ENCODE results near the gene GRPEL2. TPM values are rescaled to one million over a fixed set of nuclear protein-coding genes. Genes with fewer than 3 reads are reported as not detected.

GRPEL2 gene
- total RNA-seq, 4 donors from 2014 or later = 6.3 to 19.0 (median 10.9) TPM

GRCh38 chr5:149300441-149300840, 44.9 kb upstream of the GRPEL2 start:
- Histone ChIP-seq H3K36me3 (no peaks in the 10 kb centered on the region), H3K27me3 (no peaks in the 10 kb centered on the region), H3K4me3 (no peak overlapping the region), H3K27ac (no peak overlapping the region), H3K9me3 (no peaks in the 10 kb centered on the region), H3K4me1 (peaks cover 0 to 3% (median 0%) of the 10 kb centered on the region in 4 donors)
- DNase-seq = no peak
- no peak for TF ChIP-seq POLR2A (IDR thresholded peaks at IDR 0.05)
- TF ChIP-seq, protein P1, sequence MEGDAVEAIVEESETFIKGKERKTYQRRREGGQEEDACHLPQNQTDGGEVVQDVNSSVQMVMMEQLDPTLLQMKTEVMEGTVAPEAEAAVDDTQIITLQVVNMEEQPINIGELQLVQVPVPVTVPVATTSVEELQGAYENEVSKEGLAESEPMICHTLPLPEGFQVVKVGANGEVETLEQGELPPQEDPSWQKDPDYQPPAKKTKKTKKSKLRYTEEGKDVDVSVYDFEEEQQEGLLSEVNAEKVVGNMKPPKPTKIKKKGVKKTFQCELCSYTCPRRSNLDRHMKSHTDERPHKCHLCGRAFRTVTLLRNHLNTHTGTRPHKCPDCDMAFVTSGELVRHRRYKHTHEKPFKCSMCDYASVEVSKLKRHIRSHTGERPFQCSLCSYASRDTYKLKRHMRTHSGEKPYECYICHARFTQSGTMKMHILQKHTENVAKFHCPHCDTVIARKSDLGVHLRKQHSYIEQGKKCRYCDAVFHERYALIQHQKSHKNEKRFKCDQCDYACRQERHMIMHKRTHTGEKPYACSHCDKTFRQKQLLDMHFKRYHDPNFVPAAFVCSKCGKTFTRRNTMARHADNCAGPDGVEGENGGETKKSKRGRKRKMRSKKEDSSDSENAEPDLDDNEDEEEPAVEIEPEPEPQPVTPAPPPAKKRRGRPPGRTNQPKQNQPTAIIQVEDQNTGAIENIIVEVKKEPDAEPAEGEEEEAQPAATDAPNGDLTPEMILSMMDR (IDR thresholded peaks at IDR 0.05) = no peak

GRCh38 chr5:149301049-149301743, 44.1 kb upstream of the GRPEL2 start:
- H3K27me3 ChIP-seq = no peaks in the 10 kb centered on the region
- no peak for DNase-seq
- no peak overlapping the region for H3K27ac ChIP-seq
- no peaks in the 10 kb centered on the region for H3K9me3 ChIP-seq
- no peak for TF ChIP-seq POLR2A (IDR thresholded peaks at IDR 0.05)
- TF ChIP-seq, protein P1 (IDR thresholded peaks at IDR 0.05) = no peak
- no peaks in the 10 kb centered on the region for H3K36me3 ChIP-seq
- no peak overlapping the region for H3K4me3 ChIP-seq
- H3K4me1 ChIP-seq = peaks cover 0 to 3% (median 0%) of the 10 kb centered on the region in 4 donors

- TF ChIP-seq, protein P1 (IDR thresholded peaks at IDR 0.05) = no peak
- TF ChIP-seq POLR2A (IDR thresholded peaks at IDR 0.05) = no peak
- DNase-seq = no peak
- H3K27ac ChIP-seq = no peak overlapping the region
- H3K9me3 ChIP-seq = no peaks in the 10 kb centered on the region
- peaks cover 0 to 3% (median 0%) of the 10 kb centered on the region in 4 donors for H3K4me1 ChIP-seq
- no peaks in the 10 kb centered on the region for H3K36me3 ChIP-seq
- H3K4me3 ChIP-seq = no peak overlapping the region
- H3K27me3 ChIP-seq = no peaks in the 10 kb centered on the region
Observed at GRCh38 chr5:149301744-149302380, 43.4 kb upstream of the GRPEL2 start.

DNA sequence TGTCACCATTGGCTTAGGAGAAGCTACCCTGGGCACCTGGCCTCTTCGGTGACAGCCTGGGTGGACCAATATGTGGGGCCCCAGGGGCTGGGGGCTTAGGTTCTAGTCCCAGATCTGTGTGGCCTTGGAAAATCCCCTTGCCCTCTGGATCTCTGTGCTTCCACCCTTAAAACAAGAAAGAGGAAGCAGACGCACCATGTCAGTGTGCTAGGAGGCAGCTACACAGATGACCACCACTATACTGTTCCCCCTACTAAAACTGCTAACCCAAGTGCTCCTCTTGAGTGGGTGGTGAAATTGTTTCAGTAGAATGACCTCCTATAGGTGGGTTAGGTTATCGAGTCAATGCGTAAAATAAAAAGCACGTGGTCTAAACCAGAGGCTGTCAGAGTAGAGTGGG, 42.7 kb upstream of the GRPEL2 start:
- Histone ChIP-seq H3K4me3 (no peak overlapping the region), H3K36me3 (no peaks in the 10 kb centered on the region), H3K27me3 (no peaks in the 10 kb centered on the region), H3K4me1 (peaks cover 0 to 3% (median 0%) of the 10 kb centered on the region in 4 donors), H3K27ac (no peak overlapping the region), H3K9me3 (no peaks in the 10 kb centered on the region)
- no peak for TF ChIP-seq POLR2A (IDR thresholded peaks at IDR 0.05)
- TF ChIP-seq, protein P1 (IDR thresholded peaks at IDR 0.05) = no peak
- no peak for DNase-seq

- H3K4me3 ChIP-seq = no peak overlapping the region
- H3K4me1 ChIP-seq = peaks cover 0 to 3% (median 0%) of the 10 kb centered on the region in 4 donors
- H3K27ac ChIP-seq = no peak overlapping the region
- H3K36me3 ChIP-seq = no peaks in the 10 kb centered on the region
- no peaks in the 10 kb centered on the region for H3K27me3 ChIP-seq
- no peak for DNase-seq
- TF ChIP-seq POLR2A (IDR thresholded peaks at IDR 0.05) = no peak
- TF ChIP-seq, protein P1 (IDR thresholded peaks at IDR 0.05) = no peak
- no peaks in the 10 kb centered on the region for H3K9me3 ChIP-seq
Observed at GRCh38 chr5:149303210-149303609, 42.1 kb upstream of the GRPEL2 start.
